CD4-positive, alpha-beta T cell treated with Interleukin-6 at 100 ng/mL for 8 hours (primary cell): ENCODE results near the gene KRTAP2-1.
"Not testable (repeated sequence)": the region's sequence is repeated elsewhere in the genome, so short reads cannot be mapped to it uniquely, and the experiment has no call there.

Source experiments
- DNase-seq: peaks from one replicate; pipeline ENCODE4 v3.0.0-alpha.2; 2020; ENCODE audit warnings: mixed read lengths, low spot score

Gene KRTAP2-1, protein sequence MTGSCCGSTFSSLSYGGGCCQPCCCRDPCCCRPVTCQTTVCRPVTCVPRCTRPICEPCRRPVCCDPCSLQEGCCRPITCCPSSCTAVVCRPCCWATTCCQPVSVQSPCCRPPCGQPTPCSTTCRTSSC

DNA sequence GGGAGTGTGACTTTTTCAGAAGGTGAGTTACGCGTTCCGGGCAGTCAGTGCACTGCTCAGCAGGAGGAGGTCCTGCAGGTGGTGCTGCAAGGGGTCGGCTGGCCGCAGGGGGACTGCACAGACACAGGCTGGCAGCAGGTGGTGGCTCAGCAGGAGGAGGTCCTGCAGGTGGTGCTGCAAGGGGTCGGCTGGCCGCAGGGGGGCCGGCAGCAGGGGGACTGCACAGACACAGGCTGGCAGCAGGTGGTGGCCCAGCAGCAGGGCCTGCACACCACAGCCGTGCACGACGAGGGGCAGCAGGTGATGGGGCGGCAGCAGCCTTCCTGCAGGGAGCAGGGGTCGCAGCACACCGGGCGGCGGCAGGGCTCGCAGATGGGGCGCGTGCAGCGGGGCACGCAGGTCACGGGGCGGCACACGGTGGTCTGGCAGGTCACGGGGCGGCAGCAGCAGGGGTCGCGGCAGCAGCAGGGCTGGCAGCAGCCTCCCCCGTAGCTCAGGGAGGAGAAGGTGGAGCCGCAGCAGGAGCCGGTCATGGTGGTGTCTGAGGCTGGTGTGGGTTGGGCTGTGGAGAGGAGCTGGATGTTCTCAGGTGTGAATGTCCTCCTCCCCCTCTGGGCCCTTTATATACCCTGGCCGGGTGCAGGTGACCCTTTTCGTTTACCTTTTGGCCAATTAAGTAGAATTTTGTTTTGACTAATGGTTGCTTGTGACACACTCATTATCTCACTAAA, at the start of gene KRTAP2-1:
TSS of gene KRTAP2-1 (minus strand) at position 582 of the 731 bp plus-strand sequence. CDS start at position 533, 49 bp downstream.
- not testable (repeated sequence) for DNase-seq

- DNase-seq: no peak
These were observed 48.9 kb upstream of the KRTAP2-1 start for GRCh38 chr17:41096055-41096454.

DNA sequence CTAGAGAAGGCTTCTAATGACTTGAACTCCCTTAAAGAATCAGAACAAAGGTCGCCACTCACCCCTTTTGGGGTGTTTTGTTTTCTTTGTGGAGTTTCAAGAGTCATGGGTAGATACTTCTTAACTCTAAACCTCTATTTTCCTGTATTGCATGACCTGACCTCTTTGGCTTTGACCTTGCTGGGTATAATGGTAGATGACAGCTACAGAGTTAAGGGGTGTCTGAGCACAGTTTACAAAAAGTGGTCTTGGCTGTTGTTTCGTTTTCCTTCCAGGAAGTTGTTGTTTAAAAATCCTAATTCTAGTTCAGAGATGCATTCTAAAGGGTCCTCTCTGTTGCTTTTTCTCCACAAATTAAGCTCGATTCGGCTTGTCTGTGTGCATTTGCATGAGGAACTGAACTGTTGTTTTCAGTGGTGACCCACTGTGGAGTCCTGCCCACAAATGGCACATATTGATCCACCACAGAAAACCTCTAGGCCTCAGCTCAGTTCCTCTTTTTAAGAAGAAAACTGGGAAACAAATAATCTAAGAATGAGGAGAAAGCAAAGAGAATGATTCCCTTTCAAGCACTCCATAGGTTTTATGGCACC, 41.7 kb upstream of the KRTAP2-1 start:
- not testable (repeated sequence) for DNase-seq

GRCh38 chr17:41084100-41084856, 37.2 kb upstream of the KRTAP2-1 start, which contains the start of gene KRTAP4-7:
Gene KRTAP4-7 (plus strand): TSS chr17:41084150. CDS start chr17:41084207, 57 bp downstream.
- not testable (repeated sequence) for DNase-seq

DNA sequence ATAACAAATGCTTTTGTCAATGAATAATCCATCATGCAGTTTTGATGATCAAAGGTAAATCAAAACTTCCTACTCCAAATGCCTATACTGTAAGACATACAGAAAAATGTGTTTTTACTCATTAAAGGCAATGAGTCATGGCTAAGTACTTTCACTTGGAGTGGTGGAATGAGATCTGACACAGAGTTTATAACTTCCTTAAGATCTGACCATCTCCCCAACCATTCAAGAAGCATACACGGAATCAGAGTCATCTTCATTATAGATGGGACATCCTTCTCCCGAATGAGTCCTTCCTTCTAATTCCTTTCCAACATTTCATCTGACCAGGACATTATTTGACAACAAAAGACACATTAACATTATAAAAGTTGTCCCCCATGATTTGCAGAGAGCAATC, 36.3 kb upstream of the KRTAP2-1 start:
- DNase-seq: not testable (repeated sequence)

GRCh38 chr17:41082626-41083025, 35.5 kb upstream of the KRTAP2-1 start:
- no peak for DNase-seq

GRCh38 chr17:41076788-41077187, 29.7 kb upstream of the KRTAP2-1 start:
- DNase-seq: no peak

- DNase-seq: no peak
These were observed 26.6 kb upstream of the KRTAP2-1 start for GRCh38 chr17:41073676-41074075.

- no peak for DNase-seq
These were observed 24.7 kb upstream of the KRTAP2-1 start for GRCh38 chr17:41071606-41072360.

- DNase-seq: no peak
These were observed 21.9 kb upstream of the KRTAP2-1 start for GRCh38 chr17:41069031-41069430.

DNA sequence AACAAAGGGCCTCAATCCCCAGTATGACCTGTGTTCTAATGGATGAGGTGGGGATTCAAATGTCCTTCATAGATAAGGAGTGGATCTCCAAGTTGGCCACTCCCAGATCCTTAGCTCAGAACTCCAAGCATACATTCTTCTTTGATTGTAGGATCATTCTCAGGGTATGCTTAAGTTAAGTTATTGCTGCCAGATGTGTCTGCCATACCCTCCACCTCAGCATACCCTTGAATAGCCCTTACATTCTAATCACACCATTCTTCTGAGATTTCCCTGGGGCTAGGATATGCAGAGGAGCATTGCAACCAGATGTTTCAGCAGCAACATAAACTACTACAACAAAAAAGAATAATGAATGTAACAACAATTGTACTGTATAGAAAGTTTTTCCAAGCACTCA, 20.2 kb upstream of the KRTAP2-1 start:
- no peak for DNase-seq

GRCh38 chr17:41065829-41066624, 18.9 kb upstream of the KRTAP2-1 start, which contains the start of gene KRTAP2-4:
Gene KRTAP2-4 (minus strand): TSS chr17:41065879. CDS start chr17:41065845, 34 bp downstream.
- no peak for DNase-seq

GRCh38 chr17:41065016-41065689, 18.0 kb upstream of the KRTAP2-1 start:
- DNase-seq: not testable (repeated sequence)

- DNase-seq: no peak
These were observed 17.2 kb upstream of the KRTAP2-1 start for GRCh38 chr17:41064301-41064700.

- DNase-seq: no peak
These were observed 16.3 kb upstream of the KRTAP2-1 start for GRCh38 chr17:41063449-41063848.

GRCh38 chr17:41061964-41062363, 14.8 kb upstream of the KRTAP2-1 start:
- DNase-seq: no peak

GRCh38 chr17:41060052-41060604, 13.0 kb upstream of the KRTAP2-1 start, which contains the start of gene KRTAP2-3:
Gene KRTAP2-3 (minus strand): TSS chr17:41060114. CDS start chr17:41060050, 64 bp downstream.
- DNase-seq: no peak

- not testable (repeated sequence) for DNase-seq
These were observed 12.3 kb upstream of the KRTAP2-1 start for GRCh38 chr17:41059276-41060051.

- DNase-seq: no peak
These were observed 11.6 kb upstream of the KRTAP2-1 start for GRCh38 chr17:41058741-41059140.
